H9 (cell line): Measurements from ENCODE around the gene ECSCR. TPM values are rescaled to one million over a fixed set of nuclear protein-coding genes. Genes with fewer than 3 reads are reported as not detected.

Experiments
- DNase-seq: peaks from one replicate; pipeline ENCODE4 v3.0.0-alpha.2; 2017
- H2AFZ ChIP-seq: one replicate; pipeline ENCODE4 v1.6.1; 2013; ENCODE audit warnings: mild to moderate bottlenecking, low read length, control low read depth, moderate library complexity
- H2AK5ac ChIP-seq: 2 replicates; pipeline ENCODE4 v1.6.1; 2013; ENCODE audit warnings: low read length, control low read depth, mixed read lengths; ENCODE audit not compliant: insufficient read length
- H2BK120ac ChIP-seq: one replicate; pipeline ENCODE4 v1.6.1; 2013; ENCODE audit warnings: low read depth, mild to moderate bottlenecking, low read length, control low read depth, inconsistent platforms; ENCODE audit not compliant: poor library complexity, severe bottlenecking
- H2BK12ac ChIP-seq: 2 replicates; pipeline ENCODE4 v1.6.1; 2013; ENCODE audit warnings: low read length, control low read depth, mixed read lengths, low read depth; ENCODE audit not compliant: insufficient read length
- H2BK15ac ChIP-seq: 2 replicates; pipeline ENCODE4 v1.6.1; 2013; ENCODE audit warnings: low read depth, low read length, control low read depth
- H2BK20ac ChIP-seq: one replicate; pipeline ENCODE4 v1.6.1; 2013; ENCODE audit warnings: low read depth, mild to moderate bottlenecking, low read length, control low read depth, inconsistent platforms; ENCODE audit not compliant: poor library complexity, severe bottlenecking
- H2BK5ac ChIP-seq: 2 replicates; pipeline ENCODE4 v1.6.1; 2013; ENCODE audit warnings: low read length, control low read depth, mixed read lengths; ENCODE audit not compliant: insufficient read length
- H3K14ac ChIP-seq: 2 replicates; pipeline ENCODE4 v1.6.1; 2013; ENCODE audit warnings: low read length, control low read depth; ENCODE audit not compliant: insufficient read depth
- H3K18ac ChIP-seq: 2 replicates; pipeline ENCODE4 v1.6.1; 2013; ENCODE audit warnings: low read depth, mild to moderate bottlenecking, mixed read lengths, low read length, control low read depth; ENCODE audit not compliant: insufficient read length
- H3K23ac ChIP-seq: 2 replicates; pipeline ENCODE4 v1.6.1; 2013; ENCODE audit warnings: low read length, control low read depth, mixed read lengths, low read depth; ENCODE audit not compliant: insufficient read length
- H3K23me2 ChIP-seq: 2 replicates; pipeline ENCODE4 v1.6.1; 2013; ENCODE audit warnings: low read depth, mild to moderate bottlenecking, mixed read lengths, low read length, control low read depth; ENCODE audit not compliant: insufficient read length, poor library complexity, severe bottlenecking
- H3K27ac ChIP-seq: 2 replicates; pipeline ENCODE4 v1.5.1; 2013; ENCODE audit warnings: low read length, control low read depth, mixed read lengths, low read depth; ENCODE audit not compliant: insufficient read length
- H3K27me3 ChIP-seq: 2 replicates; pipeline ENCODE4 v1.6.1; 2013; ENCODE audit warnings: low read length, control low read depth, inconsistent platforms; ENCODE audit not compliant: insufficient read depth
- H3K4ac ChIP-seq: 2 replicates; pipeline ENCODE4 v1.6.1; 2013; ENCODE audit warnings: low read depth, mild to moderate bottlenecking, control low read depth, inconsistent platforms, low read length, moderate library complexity
- H3K4me1 ChIP-seq: 2 replicates; pipeline ENCODE4 v1.6.1; 2013; ENCODE audit warnings: low read length, control low read depth, inconsistent platforms; ENCODE audit not compliant: insufficient read depth
- H3K4me2 ChIP-seq: 2 replicates; pipeline ENCODE4 v1.6.1; 2013; ENCODE audit warnings: low read length, control low read depth, mixed read lengths; ENCODE audit not compliant: insufficient read length, insufficient read depth
- H3K56ac ChIP-seq: 2 replicates; pipeline ENCODE4 v1.6.1; 2013; ENCODE audit warnings: low read depth, mild to moderate bottlenecking, mixed read lengths, low read length, control low read depth; ENCODE audit not compliant: insufficient read length
- H3K79me1 ChIP-seq: 2 replicates; pipeline ENCODE4 v1.6.1; 2013; ENCODE audit warnings: low read depth, mild to moderate bottlenecking, moderate library complexity, low read length, control low read depth, inconsistent platforms; ENCODE audit not compliant: insufficient read depth, poor library complexity, severe bottlenecking
- H3K79me2 ChIP-seq: 2 replicates; pipeline ENCODE4 v1.6.1; 2013; ENCODE audit warnings: low read length, control low read depth, inconsistent platforms; ENCODE audit not compliant: insufficient read depth
- H3K9ac ChIP-seq: 2 replicates; pipeline ENCODE4 v1.6.1; 2013; ENCODE audit warnings: low read length, control low read depth, mixed read lengths; ENCODE audit not compliant: insufficient read length; ENCODE audit errors: extremely low read depth
- H3K9me3 ChIP-seq: one replicate; pipeline ENCODE4 v1.6.1; 2013; ENCODE audit warnings: low read depth, low read length, inconsistent platforms; ENCODE audit not compliant: control insufficient read depth
- H3T11ph ChIP-seq: one replicate; pipeline ENCODE4 v1.6.1; 2013; ENCODE audit warnings: mild to moderate bottlenecking, low read length, control low read depth, inconsistent platforms
- H4K20me1 ChIP-seq: one replicate; pipeline ENCODE4 v1.6.1; 2013; ENCODE audit not compliant: control insufficient read depth, insufficient read length, insufficient read depth
- H4K5ac ChIP-seq: 2 replicates; pipeline ENCODE4 v1.6.1; 2013; ENCODE audit warnings: low read depth, mild to moderate bottlenecking, mixed read lengths, low read length, control low read depth; ENCODE audit not compliant: insufficient read length
- H4K8ac ChIP-seq: replicated peaks from 2 replicates; pipeline ENCODE4 v1.6.1; 2013; ENCODE audit warnings: low read length, control low read depth, mixed read lengths, low read depth; ENCODE audit not compliant: insufficient read length
- H4K91ac ChIP-seq: 2 replicates; pipeline ENCODE4 v1.6.1; 2013; ENCODE audit warnings: low read depth, mild to moderate bottlenecking, moderate library complexity, mixed read lengths, low read length, control low read depth; ENCODE audit not compliant: insufficient read length
- H3K27ac Mint-ChIP-seq, 3 experiments: 2 replicates in 2 of 3; 3 replicates in 1 of 3; pipeline ENCODE4 v1.8.0; 2020 to 2021; ENCODE audit warnings: mixed read lengths in 3 of 3, mild to moderate bottlenecking in 1 of 3, moderate library complexity in 1 of 3
- H3K27me3 Mint-ChIP-seq: 2 replicates; pipeline ENCODE4 v1.8.0; 2021; ENCODE audit warnings: low read depth, mild to moderate bottlenecking, moderate library complexity, mixed read lengths
- H3K36me3 Mint-ChIP-seq, 3 experiments: 2 replicates in 2 of 3; 3 replicates in 1 of 3; pipeline ENCODE4 v1.8.0; 2020 to 2021; ENCODE audit warnings: low read depth in 3 of 3, mixed read lengths in 3 of 3; ENCODE audit not compliant: insufficient read depth in 1 of 3
- H3K4me1 Mint-ChIP-seq, 2 experiments: 2 replicates each; pipeline ENCODE4 v1.8.0; 2020; ENCODE audit warnings: mixed read lengths in 2 of 2
- H3K4me3 Mint-ChIP-seq, 2 experiments: 2 replicates in 1 of 2; 3 replicates in 1 of 2; pipeline ENCODE4 v1.8.0; 2020 to 2021; ENCODE audit warnings: mild to moderate bottlenecking in 2 of 2, mixed read lengths in 2 of 2, moderate library complexity in 1 of 2
- H3K9me3 Mint-ChIP-seq, 2 experiments: 2 replicates in 1 of 2; 3 replicates in 1 of 2; pipeline ENCODE4 v1.8.0; 2020; ENCODE audit warnings: mild to moderate bottlenecking in 2 of 2, mixed read lengths in 2 of 2, moderate library complexity in 1 of 2
- WGBS: extraction: QIAGEN DNeasy Blood & Tissue Kit; methylation state at CpG from one replicate; pipeline ENCODE4 v1.1.7; 2013; ENCODE audit warnings: missing lambda C conversion rate, low lambda C conversion rate, mixed read lengths; ENCODE audit not compliant: insufficient read length; ENCODE audit errors: extremely low coverage; 5-methylcytosine and 5-hydroxymethylcytosine counted together
- total RNA-seq: library from RNA; stranded (reverse); gene quantifications from 2 replicates; pipeline ENCODE4 v1.2.1, GENCODE V29; 2021
- TF ChIP-seq, protein P1 (sequence below): fragments of 200-600 bp; sonication (generic); conservative IDR thresholded peaks from 3 replicates; pipeline ENCODE4 v1.8.0; 2021; ENCODE audit warnings: antibody characterized with exemption, mild to moderate bottlenecking

The ECSCR gene
- total RNA-seq, 1 experiment from 2014 or later = 1.6 TPM

DNA sequence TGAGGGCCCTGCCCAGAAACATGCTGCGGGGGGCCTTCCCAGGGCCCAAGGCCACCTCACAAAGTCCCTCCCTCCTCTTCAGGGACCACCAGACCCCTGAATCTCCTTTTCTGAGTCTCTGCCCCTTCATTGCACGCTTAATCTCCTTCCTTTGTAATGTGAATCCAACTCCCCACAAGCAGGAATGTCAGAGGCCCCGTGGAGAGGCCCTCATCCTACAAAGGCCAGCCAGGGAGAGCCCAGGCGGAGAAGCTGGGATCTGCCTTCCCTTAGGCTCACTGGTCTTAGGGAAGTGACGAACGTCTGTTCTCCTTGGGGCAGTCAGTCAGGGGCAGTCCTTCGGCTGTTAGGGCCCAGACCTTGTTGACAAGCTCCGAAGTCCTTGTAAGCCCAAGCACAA lies 10.6 kb upstream of the ECSCR start:
- Mint-ChIP-seq H3K9me3 (no peaks in the 10 kb centered on the region; a peak in 1 of 5 replicates), H3K27me3 (peaks cover 7% of the 10 kb centered on the region), H3K36me3 (no peaks in the 10 kb centered on the region), H3K4me1 (peaks cover 48 to 59% of the 10 kb centered on the region in 2 experiments), H3K4me3 (no peak overlapping the region; a peak in 1 of 5 replicates), H3K27ac (peak overlapping the region; percentile 93 to 95 (median 93); a peak in 6 of 7 replicates)
- no peak overlapping the region for H2BK120ac ChIP-seq
- no peak overlapping the region for H3K4me2 ChIP-seq
- H2BK15ac ChIP-seq = no peak overlapping the region
- no peak overlapping the region for H2BK20ac ChIP-seq
- TF ChIP-seq, protein P1, sequence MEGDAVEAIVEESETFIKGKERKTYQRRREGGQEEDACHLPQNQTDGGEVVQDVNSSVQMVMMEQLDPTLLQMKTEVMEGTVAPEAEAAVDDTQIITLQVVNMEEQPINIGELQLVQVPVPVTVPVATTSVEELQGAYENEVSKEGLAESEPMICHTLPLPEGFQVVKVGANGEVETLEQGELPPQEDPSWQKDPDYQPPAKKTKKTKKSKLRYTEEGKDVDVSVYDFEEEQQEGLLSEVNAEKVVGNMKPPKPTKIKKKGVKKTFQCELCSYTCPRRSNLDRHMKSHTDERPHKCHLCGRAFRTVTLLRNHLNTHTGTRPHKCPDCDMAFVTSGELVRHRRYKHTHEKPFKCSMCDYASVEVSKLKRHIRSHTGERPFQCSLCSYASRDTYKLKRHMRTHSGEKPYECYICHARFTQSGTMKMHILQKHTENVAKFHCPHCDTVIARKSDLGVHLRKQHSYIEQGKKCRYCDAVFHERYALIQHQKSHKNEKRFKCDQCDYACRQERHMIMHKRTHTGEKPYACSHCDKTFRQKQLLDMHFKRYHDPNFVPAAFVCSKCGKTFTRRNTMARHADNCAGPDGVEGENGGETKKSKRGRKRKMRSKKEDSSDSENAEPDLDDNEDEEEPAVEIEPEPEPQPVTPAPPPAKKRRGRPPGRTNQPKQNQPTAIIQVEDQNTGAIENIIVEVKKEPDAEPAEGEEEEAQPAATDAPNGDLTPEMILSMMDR = no peak
- no peaks in the 10 kb centered on the region for H3K9me3 ChIP-seq
- H3K27me3 ChIP-seq = no peaks in the 10 kb centered on the region
- H3K23ac ChIP-seq = no peak overlapping the region
- no peak overlapping the region for H2BK12ac ChIP-seq
- WGBS = no CpG with 5 or more reads among the region's 8 CpGs
- no peaks in the 10 kb centered on the region for H3K23me2 ChIP-seq
- no peak overlapping the region for H2AK5ac ChIP-seq
- H4K8ac ChIP-seq = no peak overlapping the region
- no peak overlapping the region for H4K91ac ChIP-seq
- peak overlapping the region; percentile 10 for H3K18ac ChIP-seq
- no peak overlapping the region for H2AFZ ChIP-seq
- no peak overlapping the region for H3K4ac ChIP-seq
- H2BK5ac ChIP-seq = no peak overlapping the region
- H3K4me1 ChIP-seq = peaks cover 5% of the 10 kb centered on the region; the same call in 1 of the 2 replicates
- H4K20me1 ChIP-seq = no peaks in the 10 kb centered on the region
- H3K79me1 ChIP-seq = no peaks in the 10 kb centered on the region
- no peak overlapping the region for H3K56ac ChIP-seq
- H3T11ph ChIP-seq = no peak overlapping the region
- H3K79me2 ChIP-seq = no peaks in the 10 kb centered on the region
- H3K9ac ChIP-seq = no peak overlapping the region
- peak; percentile 81 for DNase-seq
- no peak overlapping the region for H3K27ac ChIP-seq
- H4K5ac ChIP-seq = no peak overlapping the region
- peak overlapping the region; percentile 70; the same call in 1 of the 2 replicates for H3K14ac ChIP-seq
